Gastroesophageal sphincter (tissue), 3 donors: ENCODE data around the gene NCR3LG1.

Experiments used
- POLR2A ChIP-seq, 2 donors: fragments of 450-650 bp; IDR thresholded peaks; one replicate each; pipeline ENCODE4 v1.6.1; 2017; ENCODE audit warnings: antibody characterized with exemption in 2 of 2, mild to moderate bottlenecking in 2 of 2, moderate library complexity in 1 of 2
- POLR2AphosphoS5 ChIP-seq: sonication (generic); formaldehyde crosslinking; IDR thresholded peaks from one replicate; pipeline ENCODE4 v1.6.1; 2017; ENCODE audit warnings: antibody characterized with exemption
- TF ChIP-seq, protein P1 (sequence below), 4 experiments: fragments of 200-600 bp in 2 of 4; fragments of 450-650 bp in 2 of 4; sonication (generic) in 1 of 4; IDR thresholded peaks; one replicate each; pipeline ENCODE4 v1.5.1; 2017 to 2019; ENCODE audit warnings: antibody characterized with exemption in 4 of 4, mild to moderate bottlenecking in 2 of 4, moderate library complexity in 2 of 4

DNA sequence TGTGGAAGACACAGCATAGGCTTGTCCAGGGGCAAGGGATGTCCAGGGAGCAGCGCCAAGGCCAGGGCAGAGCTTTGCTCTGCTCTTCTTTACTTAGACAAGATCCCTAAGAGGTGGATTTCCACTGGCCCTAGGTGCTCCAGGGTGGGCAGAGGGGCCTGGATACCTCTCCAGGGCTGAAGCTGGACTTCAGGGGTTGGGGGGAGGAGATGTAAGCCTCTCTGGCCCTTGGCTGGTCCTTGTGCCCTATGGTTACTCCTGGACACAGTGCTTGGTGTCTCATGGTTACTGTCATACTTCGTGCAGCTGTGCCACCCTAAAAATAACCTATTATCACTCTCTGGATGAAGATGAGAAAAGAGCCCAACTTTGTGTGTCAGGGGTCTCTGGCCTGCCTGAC, 49.7 kb downstream of the NCR3LG1 start:
- TF ChIP-seq, protein P1, sequence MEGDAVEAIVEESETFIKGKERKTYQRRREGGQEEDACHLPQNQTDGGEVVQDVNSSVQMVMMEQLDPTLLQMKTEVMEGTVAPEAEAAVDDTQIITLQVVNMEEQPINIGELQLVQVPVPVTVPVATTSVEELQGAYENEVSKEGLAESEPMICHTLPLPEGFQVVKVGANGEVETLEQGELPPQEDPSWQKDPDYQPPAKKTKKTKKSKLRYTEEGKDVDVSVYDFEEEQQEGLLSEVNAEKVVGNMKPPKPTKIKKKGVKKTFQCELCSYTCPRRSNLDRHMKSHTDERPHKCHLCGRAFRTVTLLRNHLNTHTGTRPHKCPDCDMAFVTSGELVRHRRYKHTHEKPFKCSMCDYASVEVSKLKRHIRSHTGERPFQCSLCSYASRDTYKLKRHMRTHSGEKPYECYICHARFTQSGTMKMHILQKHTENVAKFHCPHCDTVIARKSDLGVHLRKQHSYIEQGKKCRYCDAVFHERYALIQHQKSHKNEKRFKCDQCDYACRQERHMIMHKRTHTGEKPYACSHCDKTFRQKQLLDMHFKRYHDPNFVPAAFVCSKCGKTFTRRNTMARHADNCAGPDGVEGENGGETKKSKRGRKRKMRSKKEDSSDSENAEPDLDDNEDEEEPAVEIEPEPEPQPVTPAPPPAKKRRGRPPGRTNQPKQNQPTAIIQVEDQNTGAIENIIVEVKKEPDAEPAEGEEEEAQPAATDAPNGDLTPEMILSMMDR (IDR thresholded peaks at IDR 0.05), result no peak
- no peak for TF ChIP-seq POLR2AphosphoS5
- no peak for TF ChIP-seq POLR2A (IDR thresholded peaks at IDR 0.05)
